ENCODE results near the gene GRHL1. TPM values are rescaled to one million over a fixed set of nuclear protein-coding genes. Genes with fewer than 3 reads are reported as not detected.

The GRHL1 gene
- total and polyA plus RNA-seq, 9 of the 15 experiments (the other 6 are each of a cell fraction or from before 2014, with no cell fraction given): 1.7 to 6.1 (median 4.7) TPM

GRCh38 chr2:9951522-9952285 is at the start of gene GRHL1 (continued):
- TF ChIP-seq ZNF407 (IDR thresholded peaks at IDR 0.05; ENCODE audit: low read depth) (no peak), FOSL1 (tag; conservative IDR thresholded peaks at IDR 0.05) (peak; percentile 23; the same call in 1 of the 2 replicates), TAL1 (IDR thresholded peaks at IDR 0.05) (no peak), BRF1 (IDR thresholded peaks at IDR 0.05; ENCODE audit: borderline replicate concordance, extremely low read depth, insufficient read length) (no peak), BACH1 (tag; IDR thresholded peaks at IDR 0.05) (peak; percentile 10; the same call in 1 of the 2 replicates), IRF1 (CRISPR knock-in tag; IDR thresholded peaks at IDR 0.05; ENCODE audit: borderline replicate concordance) (no peak), HIVEP1 (CRISPR knock-in tag; IDR thresholded peaks at IDR 0.05) (no peak), KDM2B (CRISPR knock-in tag; IDR thresholded peaks at IDR 0.05) (0 out of 2 replicates have a peak, but pooled peaks have one; percentile 53), ZNF644 (tag; IDR thresholded peaks at IDR 0.05; ENCODE audit: low read depth) (peak; percentile 96; the same call in 1 of the 2 replicates), ZKSCAN3 (CRISPR knock-in tag; IDR thresholded peaks at IDR 0.05) (no peak), NR2C2 (CRISPR knock-in tag; IDR thresholded peaks at IDR 0.05) (no peak), NR2C2 (tag; IDR thresholded peaks at IDR 0.05) (peak; percentile 76), U2AF1 (optimal IDR thresholded peaks at IDR 0.05; ENCODE audit: low read depth, low read length) (peak; percentile 76), RB1 (IDR thresholded peaks at IDR 0.05; ENCODE audit: low read depth) (peak; percentile 50; the same call in 1 of the 2 replicates), ZNF3 (CRISPR knock-in tag; IDR thresholded peaks at IDR 0.05) (no peak), TARDBP (IDR thresholded peaks at IDR 0.05) (no peak), POLR2G (IDR thresholded peaks at IDR 0.05; ENCODE audit: low read depth, low read length) (peak; percentile 81)
- TF ChIP-seq, protein P1, sequence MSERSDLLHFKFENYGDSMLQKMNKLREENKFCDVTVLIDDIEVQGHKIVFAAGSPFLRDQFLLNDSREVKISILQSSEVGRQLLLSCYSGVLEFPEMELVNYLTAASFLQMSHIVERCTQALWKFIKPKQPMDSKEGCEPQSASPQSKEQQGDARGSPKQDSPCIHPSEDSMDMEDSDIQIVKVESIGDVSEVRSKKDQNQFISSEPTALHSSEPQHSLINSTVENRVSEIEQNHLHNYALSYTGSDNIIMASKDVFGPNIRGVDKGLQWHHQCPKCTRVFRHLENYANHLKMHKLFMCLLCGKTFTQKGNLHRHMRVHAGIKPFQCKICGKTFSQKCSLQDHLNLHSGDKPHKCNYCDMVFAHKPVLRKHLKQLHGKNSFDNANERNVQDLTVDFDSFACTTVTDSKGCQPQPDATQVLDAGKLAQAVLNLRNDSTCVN (CRISPR knock-in tag; IDR thresholded peaks at IDR 0.05): no peak

Data from K562 (cell line).